Stomach (tissue), 4 donors: Measurements from ENCODE around the gene TRIP6.

Source experiments
- CTCF ChIP-seq, 7 experiments: fragments of 450-650 bp in 4 of 7; fragments of 200-600 bp in 3 of 7; sonication (generic) in 3 of 7; IDR thresholded peaks; one replicate each; pipeline ENCODE4 v1.5.1; 2016 to 2019; ENCODE audit warnings: antibody characterized with exemption in 7 of 7, control low read depth in 2 of 7, mild to moderate bottlenecking in 1 of 7
- EP300 ChIP-seq: sonication (generic); formaldehyde crosslinking; IDR thresholded peaks from one replicate; pipeline ENCODE4 v1.6.1; 2017; ENCODE audit warnings: antibody characterized with exemption
- POLR2A ChIP-seq, 4 donors: fragments of 450-650 bp; IDR thresholded peaks; one replicate each; pipeline ENCODE4 v1.6.1; 2016; ENCODE audit warnings: antibody characterized with exemption in 4 of 4, control low read depth in 2 of 4, mild to moderate bottlenecking in 1 of 4, moderate library complexity in 1 of 4
- POLR2AphosphoS5 ChIP-seq, 3 donors: sonication (generic); formaldehyde crosslinking; IDR thresholded peaks; one replicate each; pipeline ENCODE4 v1.6.1; 2016; ENCODE audit warnings: antibody characterized with exemption in 3 of 3

- TF ChIP-seq CTCF (IDR thresholded peaks at IDR 0.05) (no peak), POLR2A (IDR thresholded peaks at IDR 0.05) (no peak), POLR2AphosphoS5 (IDR thresholded peaks at IDR 0.05) (peak in 1 of 3 donors; percentile 72), EP300 (no peak)
These were observed 47.2 kb downstream of the TRIP6 start for GRCh38 chr7:100914208-100914878.
